Lung (tissue), 12 donors: ENCODE results near the gene MEAK7. TPM values are rescaled to one million over a fixed set of nuclear protein-coding genes. Genes with fewer than 3 reads are reported as not detected.

Experiments used
- ATAC-seq: fragments of 200-7000 bp; cut with Tn5 transposase; one replicate; pipeline ENCODE4 v1.9.1; 2020; ENCODE audit warnings: moderate number of reproducible peaks; ENCODE audit not compliant: insufficient read depth, low FRiP score
- DNase-seq, 3 donors: peaks; one replicate each; pipeline ENCODE4 v3.0.0-alpha.2; 2013 to 2017
- H3K27ac ChIP-seq, 2 donors: one replicate each; pipeline ENCODE4 v1.5.1; 2013; ENCODE audit warnings: mild to moderate bottlenecking in 2 of 2, moderate library complexity in 2 of 2, control low read depth in 1 of 2, inconsistent platforms in 1 of 2, low read depth in 1 of 2, low read length in 1 of 2
- H3K27me3 ChIP-seq, 3 donors: one replicate each; pipeline ENCODE4 v1.5.1; 2013; ENCODE audit warnings: low read length in 2 of 3; ENCODE audit not compliant: control insufficient read depth in 3 of 3, insufficient read depth in 3 of 3
- H3K36me3 ChIP-seq, 4 donors: one replicate each; pipeline ENCODE4 v1.5.1; 2013; ENCODE audit warnings: low read length in 4 of 4, mild to moderate bottlenecking in 1 of 4, moderate library complexity in 1 of 4; ENCODE audit not compliant: control insufficient read depth in 4 of 4, insufficient read depth in 4 of 4
- H3K4me1 ChIP-seq, 5 donors: one replicate each; pipeline ENCODE4 v1.5.1; 2013; ENCODE audit warnings: low read length in 5 of 5, mild to moderate bottlenecking in 2 of 5, moderate library complexity in 1 of 5; ENCODE audit not compliant: control insufficient read depth in 5 of 5, insufficient read depth in 5 of 5
- H3K4me3 ChIP-seq: one replicate; pipeline ENCODE4 v1.5.1; 2013; ENCODE audit warnings: mild to moderate bottlenecking, control low read depth, moderate library complexity
- H3K9ac ChIP-seq, 2 donors: one replicate each; pipeline ENCODE4 v1.5.1; 2013; ENCODE audit warnings: low read length in 2 of 2, control low read depth in 1 of 2; ENCODE audit not compliant: insufficient read depth in 1 of 2
- H3K9me3 ChIP-seq, 4 donors: one replicate each; pipeline ENCODE4 v1.5.1; 2013; ENCODE audit warnings: low read length in 3 of 4, mild to moderate bottlenecking in 1 of 4, moderate library complexity in 1 of 4; ENCODE audit not compliant: control insufficient read depth in 4 of 4, insufficient read depth in 3 of 4
- WGBS, 2 donors: extraction: QIAGEN DNeasy Blood & Tissue Kit; methylation state at CpG; one replicate each; pipeline ENCODE4 v1.1.7; 2013; 5-methylcytosine and 5-hydroxymethylcytosine counted together
- polyA plus RNA-seq, 2 donors: library from polyadenylated mRNA; stranded (reverse); fragments of 200-250 nt; gene quantifications; one replicate each; pipeline ENCODE4 v1.2.1, GENCODE V29; 2013
- total RNA-seq, 2 donors: library from RNA; depleted of rRNA in 1 of 2; stranded (reverse); fragments of >200 nt in 1 of 2; gene quantifications; one replicate each; pipeline ENCODE4 v1.2.1, GENCODE V29; 2014 to 2021
- TF ChIP-seq, protein P1 (sequence below): IDR thresholded peaks from 2 replicates; pipeline ENCODE4 v1.5.1; 2012; ENCODE audit warnings: mild to moderate bottlenecking; ENCODE audit errors: control extremely low read depth, extremely low read depth
- donor health status: control.
- donor health status: control.
- donor health status: Bipolar disorder and iron deficiency.
- donor health status: healthy.
- donor health status: DM: yes; HTN: yes; CAD: no.

The MEAK7 gene
- total and polyA plus RNA-seq, 4 donors: 4.8 to 16.9 (median 11.2) TPM

DNA sequence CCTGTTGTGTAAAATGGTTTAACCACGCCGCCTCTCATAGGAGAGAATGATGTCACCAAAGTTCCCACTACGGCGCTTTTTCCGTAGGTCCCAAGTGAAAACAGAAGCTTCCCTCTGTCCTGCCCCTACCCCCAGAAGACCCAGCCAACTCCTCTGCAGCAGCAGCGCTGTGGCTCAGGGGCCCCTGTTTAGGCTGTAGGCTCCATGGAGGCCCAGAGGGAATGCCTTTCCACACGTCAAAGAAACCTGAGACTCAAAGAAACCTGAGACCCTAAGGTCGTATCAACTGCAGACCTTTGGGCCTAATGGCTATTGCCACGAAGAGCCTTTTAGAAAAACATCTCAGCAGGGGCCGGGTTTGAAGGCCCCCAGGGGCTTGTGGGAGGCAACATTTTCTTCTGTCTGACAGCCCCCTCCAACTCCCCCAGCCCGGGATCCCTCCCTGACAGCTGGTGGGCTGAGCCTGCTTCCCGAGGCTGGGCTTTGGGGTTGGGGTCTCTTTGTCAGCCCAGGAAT is 43.1 kb upstream of the MEAK7 start:
- WGBS, 2 donors: 82 to 88% methylated on average over 12 of the region's 12 CpGs
- no peaks in the 10 kb centered on the region for H3K9me3 ChIP-seq
- TF ChIP-seq, protein P1, sequence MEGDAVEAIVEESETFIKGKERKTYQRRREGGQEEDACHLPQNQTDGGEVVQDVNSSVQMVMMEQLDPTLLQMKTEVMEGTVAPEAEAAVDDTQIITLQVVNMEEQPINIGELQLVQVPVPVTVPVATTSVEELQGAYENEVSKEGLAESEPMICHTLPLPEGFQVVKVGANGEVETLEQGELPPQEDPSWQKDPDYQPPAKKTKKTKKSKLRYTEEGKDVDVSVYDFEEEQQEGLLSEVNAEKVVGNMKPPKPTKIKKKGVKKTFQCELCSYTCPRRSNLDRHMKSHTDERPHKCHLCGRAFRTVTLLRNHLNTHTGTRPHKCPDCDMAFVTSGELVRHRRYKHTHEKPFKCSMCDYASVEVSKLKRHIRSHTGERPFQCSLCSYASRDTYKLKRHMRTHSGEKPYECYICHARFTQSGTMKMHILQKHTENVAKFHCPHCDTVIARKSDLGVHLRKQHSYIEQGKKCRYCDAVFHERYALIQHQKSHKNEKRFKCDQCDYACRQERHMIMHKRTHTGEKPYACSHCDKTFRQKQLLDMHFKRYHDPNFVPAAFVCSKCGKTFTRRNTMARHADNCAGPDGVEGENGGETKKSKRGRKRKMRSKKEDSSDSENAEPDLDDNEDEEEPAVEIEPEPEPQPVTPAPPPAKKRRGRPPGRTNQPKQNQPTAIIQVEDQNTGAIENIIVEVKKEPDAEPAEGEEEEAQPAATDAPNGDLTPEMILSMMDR: no peak

DNA sequence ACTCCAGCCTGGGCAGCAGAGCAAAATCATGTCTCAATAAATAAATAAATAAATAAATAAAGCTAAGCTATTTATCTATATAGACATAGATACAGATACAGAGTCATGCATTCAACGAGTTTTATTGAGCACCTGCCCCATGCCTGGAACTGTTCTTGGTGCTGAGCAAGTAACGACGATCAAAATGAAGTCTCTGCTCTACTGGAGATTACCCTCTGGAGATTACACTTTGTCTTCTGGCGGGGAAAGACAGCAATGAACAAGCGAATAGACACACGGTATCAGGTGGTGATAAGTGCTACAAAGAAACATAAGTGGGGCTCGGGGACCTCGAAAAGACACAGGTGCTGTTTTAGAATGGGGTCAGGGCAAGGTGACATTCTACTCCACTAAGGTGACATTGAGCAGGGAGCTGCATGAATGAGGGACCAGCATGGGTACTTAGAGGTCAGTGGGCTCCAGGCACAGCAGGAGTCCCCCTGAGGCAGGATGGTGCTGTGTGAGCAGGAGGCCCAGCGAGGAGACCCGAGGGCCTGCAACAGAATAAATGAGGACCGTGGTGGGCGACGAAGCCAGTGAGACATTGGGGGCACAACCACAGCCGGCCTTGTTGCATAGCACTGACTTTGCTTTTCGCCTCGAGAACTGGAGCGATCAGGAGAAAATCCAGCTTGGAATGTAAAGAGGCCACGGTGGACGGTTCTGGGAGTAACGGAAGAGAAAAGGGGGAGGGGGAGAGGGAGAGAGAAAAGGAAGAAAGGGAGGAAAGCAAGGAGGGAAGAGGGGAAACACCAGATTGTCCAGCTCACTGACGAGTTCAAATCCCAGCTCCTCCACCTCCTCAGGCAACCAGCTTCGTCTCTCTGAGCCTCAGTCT is 42.4 kb upstream of the MEAK7 start:
- WGBS, 2 donors: 83 to 89% methylated on average over 22 of the region's 22 CpGs
- ATAC-seq: no peak
- no peak overlapping the region for H3K4me3 ChIP-seq
- H3K4me1 ChIP-seq: peaks cover 0 to 4% (median 0%) of the 10 kb centered on the region in 5 donors
- H3K36me3 ChIP-seq: no peaks in the 10 kb centered on the region
- H3K27me3 ChIP-seq: no peaks in the 10 kb centered on the region
- no peak overlapping the region for H3K27ac ChIP-seq
- H3K9me3 ChIP-seq: no peaks in the 10 kb centered on the region
- TF ChIP-seq, protein P1: no peak
- H3K9ac ChIP-seq: no peak overlapping the region
- no peak for DNase-seq

More for the DNA sequence above, 43.1 kb upstream of the MEAK7 start:
- DNase-seq: no peak
- H3K9ac ChIP-seq: no peak overlapping the region
- H3K27ac ChIP-seq: no peak overlapping the region
- no peak overlapping the region for H3K4me3 ChIP-seq
- no peaks in the 10 kb centered on the region for H3K36me3 ChIP-seq
- H3K27me3 ChIP-seq: no peaks in the 10 kb centered on the region
- H3K4me1 ChIP-seq: peaks cover 0 to 4% (median 0%) of the 10 kb centered on the region in 5 donors
- no peak for ATAC-seq

DNA sequence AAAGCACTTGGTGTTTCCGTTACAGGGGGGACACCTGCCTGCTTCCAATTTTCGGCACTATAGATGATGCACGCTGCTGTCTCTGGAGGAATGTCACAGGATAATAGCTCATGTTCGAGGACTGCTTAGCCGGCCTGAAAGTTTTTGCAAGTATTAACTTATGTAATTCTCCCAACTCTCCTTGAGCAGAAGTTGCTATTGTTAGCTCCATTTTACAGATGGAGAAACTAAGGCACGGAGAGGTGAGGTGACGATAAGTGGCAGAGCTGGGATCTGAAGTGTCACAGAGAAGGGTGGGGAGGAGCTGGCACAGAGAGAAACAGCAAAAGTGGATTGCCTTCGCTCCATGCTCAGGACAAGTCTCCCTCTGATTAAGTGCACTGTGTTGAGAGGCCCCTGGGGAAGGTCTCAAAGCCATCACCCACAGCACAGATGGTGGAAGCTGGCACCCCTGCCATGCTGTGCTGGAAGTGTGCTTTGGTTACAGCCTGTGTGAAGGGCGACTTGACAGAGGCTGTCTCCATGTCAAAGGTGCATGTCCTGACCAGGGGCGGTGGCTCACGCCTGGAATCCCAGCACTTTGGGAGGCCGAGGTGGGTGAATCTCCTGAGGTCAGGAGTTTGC is 40.8 kb upstream of the MEAK7 start:
- Histone ChIP-seq H3K27ac (no peak overlapping the region), H3K9ac (no peak overlapping the region), H3K9me3 (no peaks in the 10 kb centered on the region), H3K4me1 (peaks cover 0 to 4% (median 0%) of the 10 kb centered on the region in 5 donors), H3K4me3 (no peak overlapping the region), H3K36me3 (no peaks in the 10 kb centered on the region), H3K27me3 (no peaks in the 10 kb centered on the region)
- TF ChIP-seq, protein P1: no peak
- DNase-seq (no peak), ATAC-seq (no peak)
- 81 to 84% methylated on average over 12 of the region's 12 CpGs for WGBS, 2 donors
